GM18907 (cell line): ENCODE measurements around the gene HAND2.

Source experiments
- ATAC-seq: cut with Tn5 transposase; IDR thresholded peaks from one replicate; pipeline ENCODE4 v1.9.1; 2021; ENCODE audit warnings: mild to moderate bottlenecking, moderate library complexity; ENCODE audit not compliant: unreplicated experiment

HAND2 gene

GRCh38 chr4:173504181-173504503 is 25.9 kb downstream of the HAND2 start:
- ATAC-seq, result no peak

DNA sequence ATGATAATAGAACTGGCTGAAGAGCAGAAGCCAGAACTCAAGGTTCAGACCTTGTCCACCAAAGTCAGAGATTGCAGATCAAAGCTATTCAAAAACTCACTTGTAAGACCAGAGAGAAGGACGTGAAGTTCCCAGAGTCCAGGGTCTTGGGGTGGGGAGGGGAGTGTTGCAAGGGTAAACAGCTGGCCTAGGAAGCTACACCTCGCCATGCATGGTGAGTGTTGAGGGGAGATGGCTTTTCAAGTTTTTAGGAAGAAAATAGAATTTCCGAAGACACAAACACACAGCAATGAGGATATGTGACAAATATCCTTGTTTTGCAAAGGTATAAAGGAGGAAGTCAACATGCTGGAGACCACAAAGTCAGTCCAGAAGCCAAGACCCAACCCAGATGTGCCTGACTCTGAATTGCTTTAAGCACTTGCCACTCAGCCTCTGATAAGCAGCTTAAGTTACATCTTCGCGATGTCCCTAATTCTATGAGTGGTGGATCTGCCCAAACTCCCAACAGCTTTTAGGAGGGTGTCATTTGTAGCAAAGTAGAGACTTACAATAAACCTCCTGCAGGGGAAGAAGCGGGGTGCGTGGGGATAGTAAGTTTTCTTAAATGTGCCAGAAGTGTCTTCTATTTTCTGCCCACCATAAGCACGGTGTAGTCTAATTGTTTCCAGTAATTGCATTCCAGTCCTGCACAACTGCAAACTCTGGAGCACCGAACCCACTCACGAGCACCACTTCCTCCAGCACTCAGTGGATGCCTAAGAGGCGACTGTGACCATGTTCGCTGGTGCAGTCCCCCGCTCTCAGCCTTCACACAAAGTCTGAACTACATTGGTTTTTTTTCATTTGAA is 26.5 kb downstream of the HAND2 start:
- no peak for ATAC-seq

- no peak for ATAC-seq
These were observed 27.7 kb downstream of the HAND2 start for GRCh38 chr4:173502282-173502681.

DNA sequence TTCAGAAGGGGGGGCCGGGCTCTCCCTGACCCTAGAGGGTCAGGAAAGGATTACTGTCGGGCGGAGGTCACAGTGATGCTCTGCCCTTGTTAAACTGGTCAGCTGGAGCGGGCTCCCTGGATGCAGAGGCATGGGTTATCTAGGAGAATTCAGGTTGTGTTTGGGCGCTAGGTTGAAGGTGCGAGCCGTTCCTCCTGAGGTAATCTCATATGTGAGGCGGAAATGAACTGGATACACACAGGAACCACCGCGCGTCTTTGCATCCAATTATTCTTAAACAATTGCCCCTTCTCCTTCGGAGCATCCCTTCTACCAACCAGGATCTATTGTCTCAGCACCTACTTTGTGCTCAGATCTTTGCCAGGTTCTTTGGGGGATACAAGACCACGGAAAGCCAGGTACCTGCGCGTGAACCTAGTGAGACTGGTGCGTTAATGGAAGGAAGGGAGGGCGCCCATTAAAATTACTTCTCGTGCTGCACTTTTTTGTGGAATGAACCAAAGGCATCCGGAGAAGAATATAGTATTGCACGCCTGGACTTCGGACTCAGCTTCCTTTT is 28.4 kb downstream of the HAND2 start:
- no peak for ATAC-seq

- no peak for ATAC-seq
These were observed 29.0 kb downstream of the HAND2 start for GRCh38 chr4:173500841-173501591.

GRCh38 chr4:173499658-173500535 is 30.1 kb downstream of the HAND2 start:
- no peak for ATAC-seq

DNA sequence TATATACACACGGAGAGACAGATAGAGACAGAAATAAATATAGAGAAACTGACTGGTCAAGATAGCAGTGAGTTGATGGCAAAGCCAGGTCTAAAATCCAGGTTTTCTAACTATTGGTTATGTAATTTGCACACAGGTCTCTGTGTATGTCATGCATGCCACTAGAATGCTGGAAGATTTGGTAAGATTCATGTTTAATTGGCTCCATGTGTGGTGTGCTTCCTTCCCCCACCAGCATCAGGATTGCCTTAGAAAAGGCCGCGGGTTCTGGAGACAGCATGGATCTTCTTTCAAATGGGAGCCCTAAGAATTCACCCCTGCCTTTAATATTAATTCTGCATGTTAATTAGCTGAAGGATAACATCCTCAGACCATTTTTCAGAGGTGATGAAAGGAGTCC is 31.3 kb downstream of the HAND2 start:
- no peak for ATAC-seq

DNA sequence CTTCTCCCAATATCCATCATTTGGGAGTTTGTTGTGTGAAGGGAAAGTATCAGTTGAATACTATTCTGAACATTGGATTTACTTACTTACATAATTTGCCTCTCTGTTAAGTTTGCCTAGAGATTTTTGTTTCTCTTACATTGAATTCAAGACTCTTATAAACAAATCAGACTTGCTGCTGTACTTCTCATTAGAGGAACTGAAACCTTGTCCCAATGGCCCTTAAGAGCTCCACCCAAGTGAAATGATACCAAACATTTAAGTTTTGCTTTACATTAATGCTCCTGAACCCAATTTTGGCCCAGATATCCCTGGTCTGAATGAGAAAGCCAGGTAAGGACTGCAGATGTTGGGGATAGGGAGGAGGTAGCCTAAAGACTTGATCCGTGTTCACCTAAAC is 32.0 kb downstream of the HAND2 start:
- ATAC-seq, result peak; percentile 43

DNA sequence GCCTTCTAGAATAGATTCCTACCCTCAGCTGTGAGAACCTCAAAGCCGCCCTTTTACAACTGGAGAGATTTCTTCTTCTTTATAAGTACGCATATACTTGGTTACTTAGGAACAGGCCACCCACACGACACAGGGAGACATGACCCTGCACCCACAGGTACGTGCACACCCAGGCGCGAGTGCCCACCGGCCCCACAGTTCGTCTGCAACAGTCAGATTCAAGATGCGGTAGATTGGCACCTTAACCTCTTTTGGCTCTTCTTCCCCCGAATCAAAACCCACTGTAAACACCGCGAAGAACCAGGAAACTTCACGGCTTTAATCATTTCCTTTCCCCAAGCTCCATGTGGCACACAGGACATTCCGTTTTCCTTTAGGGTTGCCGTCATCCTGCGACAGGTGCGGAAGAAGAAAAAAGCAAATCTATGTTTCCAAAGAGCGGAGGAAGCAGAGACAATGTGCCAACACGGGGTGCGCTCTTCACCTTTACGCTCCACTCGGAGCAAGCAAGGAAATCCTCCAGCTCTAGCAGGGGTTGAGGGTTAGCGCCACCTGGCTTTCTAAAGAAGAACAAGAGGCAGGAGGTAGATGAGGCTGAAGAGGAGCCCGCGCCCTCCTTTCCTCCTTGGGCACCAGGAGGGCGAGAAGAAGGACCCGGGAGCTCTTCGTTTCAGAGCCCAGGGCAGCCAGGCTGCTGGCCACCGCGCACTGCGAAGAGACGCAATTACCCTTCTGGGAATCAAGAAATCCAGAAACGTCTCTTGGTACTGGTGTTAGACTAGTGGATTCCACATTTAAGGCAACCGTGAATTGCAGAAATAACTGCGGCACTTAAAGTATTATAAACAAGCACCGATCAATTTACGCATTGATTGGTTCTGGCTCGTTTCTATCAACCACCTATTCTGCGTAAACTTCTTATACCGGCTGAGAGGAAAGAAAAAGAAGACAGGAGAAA is 35.7 kb downstream of the HAND2 start:
- peak; percentile 97 for ATAC-seq

GRCh38 chr4:173493041-173493440 is 37.0 kb downstream of the HAND2 start:
- no peak for ATAC-seq

GRCh38 chr4:173492315-173492714 is 37.7 kb downstream of the HAND2 start:
- ATAC-seq, result no peak

DNA sequence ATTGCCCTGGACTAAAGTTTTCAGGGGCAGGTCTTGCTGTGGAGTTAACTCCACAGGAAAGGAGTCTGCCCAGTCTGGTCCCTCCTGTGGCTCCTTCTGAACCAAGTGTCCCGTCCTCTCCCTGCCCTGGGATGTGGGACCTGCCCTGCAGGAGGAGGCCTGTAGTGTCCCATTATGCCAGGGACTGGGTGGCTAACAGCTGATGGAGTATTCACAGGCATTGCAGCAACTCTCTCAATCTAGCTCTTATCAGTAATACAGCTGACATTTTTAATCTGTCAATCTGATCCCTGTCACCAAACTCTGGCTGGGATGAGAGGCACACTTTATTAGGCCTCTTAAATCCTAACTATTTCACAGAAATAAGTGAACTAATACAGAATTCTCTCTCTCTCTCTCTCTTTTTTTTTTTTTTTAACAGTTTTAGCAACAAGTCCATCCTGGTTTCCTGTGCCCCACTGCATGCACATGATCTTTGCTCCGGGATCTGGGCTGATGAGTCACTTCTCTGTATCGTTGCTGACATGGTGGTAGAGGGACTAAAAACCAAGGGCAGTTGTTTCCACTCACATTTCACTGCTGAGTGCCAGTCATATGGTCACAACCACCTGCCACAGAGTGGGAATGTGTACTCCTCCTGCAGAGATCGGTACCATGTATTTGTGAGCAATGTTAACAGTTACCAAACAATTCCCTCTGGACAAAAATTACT is 39.1 kb downstream of the HAND2 start:
- ATAC-seq, result no peak

DNA sequence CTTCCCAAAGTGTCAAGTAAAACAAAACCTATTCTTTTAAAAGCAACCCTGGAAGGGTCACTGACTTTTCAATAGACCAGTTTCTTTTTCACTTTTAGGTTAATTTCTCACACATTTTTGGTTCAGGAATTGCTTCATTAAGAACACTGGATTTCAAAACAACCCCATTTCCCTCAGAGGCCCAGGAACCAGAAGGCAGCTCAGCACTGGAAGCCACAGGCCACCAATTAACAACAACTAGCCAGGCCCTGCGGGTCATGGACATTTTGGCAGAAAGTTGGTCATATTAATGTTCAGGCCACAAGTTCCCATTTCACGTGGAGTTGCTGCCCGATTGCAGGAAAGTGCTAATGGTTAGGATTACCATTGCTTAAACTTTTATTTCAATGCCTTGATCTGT is 39.8 kb downstream of the HAND2 start:
- no peak for ATAC-seq

GRCh38 chr4:173489514-173489913 is 40.5 kb downstream of the HAND2 start:
- no peak for ATAC-seq

DNA sequence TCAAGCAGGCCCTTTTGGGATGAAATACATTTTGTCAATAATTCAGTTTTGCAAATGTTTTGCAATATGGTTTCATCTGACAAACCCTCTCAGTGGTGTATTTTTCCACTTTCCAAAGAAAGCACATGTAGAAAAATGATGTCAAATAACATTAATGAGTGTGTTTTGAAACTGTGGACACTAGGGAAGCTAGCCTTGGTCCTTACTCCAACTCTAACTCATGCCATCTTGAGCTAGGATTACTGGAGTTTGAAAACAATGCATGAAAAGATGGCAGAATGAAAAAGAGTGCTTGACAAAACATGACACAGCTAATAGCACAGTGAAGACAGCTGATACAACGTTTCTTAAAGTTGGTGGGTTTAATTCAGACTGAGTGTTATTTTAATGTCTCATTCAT is 41.4 kb downstream of the HAND2 start:
- no peak for ATAC-seq

DNA sequence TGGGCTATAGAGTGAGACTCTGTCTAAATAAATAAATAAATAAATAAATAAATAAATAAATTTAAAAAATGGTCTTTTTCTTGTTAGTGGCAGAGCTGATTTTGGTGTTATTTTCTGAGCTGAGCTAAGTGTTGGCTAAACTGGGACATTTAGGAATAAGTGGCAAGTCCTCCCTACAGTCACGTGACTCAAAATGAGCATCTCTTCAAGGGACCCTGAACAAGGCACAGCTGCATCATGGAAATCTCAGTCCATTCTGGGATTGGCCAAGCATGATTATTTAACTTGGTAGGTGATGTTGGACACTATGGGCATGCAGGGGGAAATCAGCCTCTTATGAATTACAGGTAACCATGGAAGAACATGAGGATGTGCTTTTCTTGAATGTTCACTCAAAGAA is 42.0 kb downstream of the HAND2 start:
- no peak for ATAC-seq

- no peak for ATAC-seq
These were observed 43.2 kb downstream of the HAND2 start for GRCh38 chr4:173486714-173487392.

GRCh38 chr4:173485164-173485563 is 44.9 kb downstream of the HAND2 start:
- ATAC-seq, result no peak
